Urinary bladder (tissue), 4 donors: Measurements from ENCODE around the gene ST6GALNAC3. TPM values are rescaled to one million over a fixed set of nuclear protein-coding genes. Genes with fewer than 3 reads are reported as not detected.

Experiments used
- DNase-seq: peaks from one replicate; pipeline ENCODE4 v3.0.0-alpha.2; 2015; ENCODE audit errors: extremely low spot score
- H3K27ac ChIP-seq: one replicate; pipeline ENCODE4 v1.5.1; 2013; ENCODE audit warnings: low read depth, mild to moderate bottlenecking, moderate library complexity
- H3K36me3 ChIP-seq: one replicate; pipeline ENCODE4 v1.6.1; 2013; ENCODE audit warnings: mild to moderate bottlenecking, moderate library complexity; ENCODE audit not compliant: insufficient read depth
- H3K4me1 ChIP-seq: one replicate; pipeline ENCODE4 v1.6.1; 2013; ENCODE audit warnings: mild to moderate bottlenecking, moderate library complexity; ENCODE audit not compliant: insufficient read depth
- H3K4me3 ChIP-seq: one replicate; pipeline ENCODE4 v1.5.1; 2013; ENCODE audit warnings: low read depth, low read length
- WGBS: extraction: QIAGEN DNeasy Blood & Tissue Kit; methylation state at CpG from one replicate; pipeline ENCODE4 v1.1.7; 2013; 5-methylcytosine and 5-hydroxymethylcytosine counted together
- polyA plus RNA-seq: library from polyadenylated mRNA; stranded (reverse); fragments of 200-250 nt; gene quantifications from one replicate; pipeline ENCODE4 v1.2.3, GENCODE V29; 2013
- total RNA-seq: library from RNA; depleted of rRNA; stranded (reverse); fragments of >200 nt; gene quantifications from one replicate; pipeline ENCODE4 v1.2.3, GENCODE V29; 2014
- donor health status: healthy with polysubstance abuse.
- donor health status: healthy.

The ST6GALNAC3 gene
- total and polyA plus RNA-seq, 2 donors, result 5.1 to 39.1 TPM

DNA sequence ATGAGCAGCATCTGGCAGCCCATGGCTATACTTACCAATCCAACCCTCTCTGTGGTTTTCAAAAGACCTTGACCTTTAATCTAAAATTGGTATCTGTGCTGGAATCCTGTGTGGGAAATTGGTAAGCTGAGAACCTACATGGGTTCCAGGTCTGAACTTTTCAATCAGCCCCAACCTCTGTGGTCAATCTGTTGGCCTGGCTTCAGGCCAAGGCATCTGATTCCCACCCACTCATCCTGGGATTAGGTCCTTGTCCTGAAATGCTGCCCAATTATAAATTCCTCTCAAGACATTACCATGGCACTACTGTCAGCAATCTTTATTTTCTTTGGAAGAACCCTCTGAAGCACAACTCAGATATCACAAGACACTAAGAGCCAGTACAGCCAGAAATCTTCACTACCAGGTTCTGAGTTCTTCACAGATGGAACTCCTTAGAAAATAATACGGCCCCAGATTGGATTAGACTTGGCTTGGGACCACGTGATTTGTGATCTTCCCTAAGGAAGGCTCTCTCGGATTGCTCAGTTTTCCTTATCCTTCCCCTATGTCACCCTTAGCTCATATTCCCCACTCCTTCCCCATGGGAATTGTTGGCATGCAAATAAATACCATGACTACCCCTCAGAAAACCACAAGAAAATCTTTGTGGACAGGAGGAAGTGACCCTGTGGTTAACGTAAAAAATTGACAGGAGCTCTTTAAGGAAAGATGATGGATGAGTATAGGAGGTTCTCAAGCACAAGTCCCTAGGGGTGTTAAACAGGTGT is 584.8 kb downstream of the ST6GALNAC3 start:
- Histone ChIP-seq H3K27ac (no peak overlapping the region), H3K4me3 (no peak overlapping the region), H3K4me1 (no peaks in the 10 kb centered on the region), H3K36me3 (no peaks in the 10 kb centered on the region)
- 62% methylated on average over 4 of the region's 4 CpGs for WGBS
- DNase-seq, result no peak

DNA sequence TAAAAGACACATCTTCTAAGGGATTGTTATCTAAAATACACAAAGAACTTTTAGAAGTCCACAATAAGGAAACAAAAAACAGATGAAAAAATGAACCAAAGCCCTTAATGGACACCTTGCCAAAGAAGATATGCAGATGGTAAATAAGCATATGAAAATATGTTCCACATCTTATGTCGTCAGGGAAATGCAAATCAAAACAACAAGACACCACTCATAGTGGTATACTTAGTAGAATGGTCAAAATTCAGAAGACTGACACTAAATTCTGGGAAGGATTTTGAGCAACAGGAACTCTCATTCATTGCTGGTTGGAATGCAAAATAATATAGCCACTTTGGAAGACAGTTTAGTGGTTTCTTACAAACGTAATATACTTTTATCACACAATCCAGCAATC is 587.0 kb downstream of the ST6GALNAC3 start:
- DNase-seq, result no peak
- H3K4me3 ChIP-seq, result no peak overlapping the region
- H3K27ac ChIP-seq, result no peak overlapping the region
- 72% methylated on average over 2 of the region's 2 CpGs for WGBS
- H3K4me1 ChIP-seq, result no peaks in the 10 kb centered on the region
- H3K36me3 ChIP-seq, result no peaks in the 10 kb centered on the region

DNA sequence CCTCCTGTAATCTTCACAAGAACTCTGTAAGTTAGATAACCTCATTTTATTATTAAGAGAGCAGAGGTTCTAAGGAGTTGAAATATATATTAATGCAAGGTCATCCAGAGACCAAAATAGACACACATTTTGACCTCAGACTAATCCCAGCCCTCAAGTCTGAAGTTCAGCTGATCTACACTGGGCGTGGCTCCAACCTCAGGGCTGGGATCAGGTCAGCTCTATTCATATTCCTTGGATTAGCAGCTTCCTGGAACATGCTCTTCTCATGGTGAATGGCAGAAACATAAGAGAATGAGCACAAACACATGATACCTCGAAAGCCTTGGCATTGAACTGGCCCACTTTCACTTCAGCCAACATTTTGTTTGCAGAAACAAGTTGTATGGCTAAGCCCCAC is 592.0 kb downstream of the ST6GALNAC3 start:
- H3K4me3 ChIP-seq, result no peak overlapping the region
- 55% methylated on average over 2 of the region's 2 CpGs for WGBS
- no peaks in the 10 kb centered on the region for H3K36me3 ChIP-seq
- H3K27ac ChIP-seq, result no peak overlapping the region
- no peaks in the 10 kb centered on the region for H3K4me1 ChIP-seq
- DNase-seq, result no peak

DNA sequence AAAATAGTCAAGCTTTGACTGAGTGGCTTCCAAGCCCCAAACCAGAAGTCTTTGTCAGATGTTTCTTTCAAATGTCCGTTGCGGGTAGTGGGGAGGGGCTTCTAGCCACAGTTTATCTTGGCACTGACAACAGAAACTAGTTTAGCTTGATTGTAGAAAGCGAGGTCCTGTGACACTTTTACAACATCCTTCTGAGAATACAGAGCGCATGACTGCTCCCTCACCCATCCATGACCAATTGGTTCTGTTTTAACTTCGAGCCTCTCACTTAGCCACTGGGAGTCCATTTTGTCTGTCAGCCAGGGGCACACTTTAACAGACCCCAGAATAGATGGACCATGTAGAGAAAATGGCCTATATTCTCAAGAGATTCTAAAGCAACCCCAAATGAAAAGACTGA is 593.5 kb downstream of the ST6GALNAC3 start:
- H3K27ac ChIP-seq, result no peak overlapping the region
- H3K36me3 ChIP-seq, result no peaks in the 10 kb centered on the region
- no peak overlapping the region for H3K4me3 ChIP-seq
- WGBS, result 36% methylated on average over 5 of the region's 5 CpGs
- DNase-seq, result no peak
- H3K4me1 ChIP-seq, result no peaks in the 10 kb centered on the region

DNA sequence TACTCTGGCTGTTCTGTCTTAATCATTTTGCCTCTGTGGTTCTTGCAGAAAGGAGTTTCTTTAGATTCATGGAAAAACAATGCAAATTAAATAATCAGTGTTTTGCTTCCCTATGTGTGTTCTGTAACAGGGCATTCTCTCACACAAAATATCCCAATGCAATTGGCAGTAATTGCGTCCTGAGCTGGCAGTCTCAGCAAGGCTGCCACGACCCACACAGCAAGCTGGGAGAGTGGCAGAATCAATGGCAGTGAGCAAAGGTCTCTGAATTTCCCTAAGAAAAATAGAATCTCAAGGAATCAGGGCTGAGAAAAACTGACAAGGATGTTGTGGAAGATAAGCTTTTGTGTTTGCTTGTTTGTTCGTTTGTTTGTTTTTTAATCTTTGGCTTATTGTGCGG is 594.6 kb downstream of the ST6GALNAC3 start:
- no peaks in the 10 kb centered on the region for H3K36me3 ChIP-seq
- no peak overlapping the region for H3K4me3 ChIP-seq
- DNase-seq, result no peak
- no peak overlapping the region for H3K27ac ChIP-seq
- WGBS, result 65% methylated on average over 4 of the region's 4 CpGs
- no peaks in the 10 kb centered on the region for H3K4me1 ChIP-seq

DNA sequence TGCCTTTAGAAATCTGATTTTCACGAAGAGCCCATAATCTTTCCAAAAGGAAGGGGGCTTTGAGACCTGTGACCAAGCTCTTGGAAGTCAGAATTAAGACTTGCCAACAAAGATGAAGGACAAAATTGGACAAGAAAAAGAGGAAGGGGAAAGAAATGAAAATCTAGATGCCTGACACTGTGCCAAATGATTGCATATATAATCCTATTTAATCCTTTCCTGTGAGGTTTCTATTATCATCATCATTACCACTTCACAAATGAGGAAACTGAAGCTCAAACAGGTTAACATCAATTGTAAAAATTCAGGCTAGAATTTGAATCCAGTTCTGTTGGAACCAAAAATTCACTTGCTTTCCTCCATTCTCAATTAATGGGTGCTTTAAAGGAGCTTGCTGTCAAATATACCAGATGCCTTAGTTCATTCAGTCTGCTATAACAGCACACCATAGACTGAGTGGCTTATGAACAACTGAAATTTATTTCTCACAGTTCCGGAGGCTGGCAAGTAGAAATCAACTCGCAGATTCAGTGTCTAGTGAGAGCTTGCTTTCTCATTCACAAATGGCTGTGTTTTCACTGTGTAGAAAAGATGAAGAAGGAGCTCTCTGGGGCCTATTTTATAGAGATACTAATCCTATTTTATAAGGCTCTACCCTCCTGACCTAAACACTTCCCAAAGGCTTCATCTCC is 595.2 kb downstream of the ST6GALNAC3 start:
- Histone ChIP-seq H3K27ac (no peak overlapping the region), H3K4me1 (no peaks in the 10 kb centered on the region), H3K36me3 (no peaks in the 10 kb centered on the region), H3K4me3 (no peak overlapping the region)
- WGBS, result 93% methylated on average over 3 of the region's 3 CpGs
- no peak for DNase-seq

DNA sequence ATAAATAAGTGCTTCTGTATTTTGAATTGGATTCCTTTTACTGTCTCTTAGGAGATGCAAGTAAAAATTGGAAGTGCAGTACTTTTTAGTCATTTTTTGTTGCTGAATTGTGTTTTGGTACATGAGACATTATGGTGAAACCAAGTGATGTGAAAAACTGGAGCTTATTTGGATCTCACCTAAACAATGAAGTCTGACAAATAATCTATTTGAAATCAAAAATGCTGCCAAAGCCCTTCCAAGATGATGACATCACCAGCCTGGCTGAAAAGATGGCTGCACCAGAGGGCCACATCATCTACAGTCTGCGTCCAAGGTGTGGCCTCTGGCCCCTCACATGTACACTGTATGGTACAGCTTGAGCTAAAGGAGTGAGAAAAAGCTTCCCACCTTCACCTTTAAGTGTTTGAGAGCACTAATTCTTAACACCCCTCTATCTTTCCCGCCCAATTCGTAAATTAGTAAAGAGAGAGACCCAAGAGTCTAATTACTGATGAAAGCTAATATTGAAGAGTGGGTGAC is 600.2 kb downstream of the ST6GALNAC3 start:
- WGBS, result 95% methylated on average over 3 of the region's 3 CpGs
- Histone ChIP-seq H3K27ac (no peak overlapping the region), H3K4me3 (no peak overlapping the region), H3K4me1 (no peaks in the 10 kb centered on the region), H3K36me3 (no peaks in the 10 kb centered on the region)
- no peak for DNase-seq

DNA sequence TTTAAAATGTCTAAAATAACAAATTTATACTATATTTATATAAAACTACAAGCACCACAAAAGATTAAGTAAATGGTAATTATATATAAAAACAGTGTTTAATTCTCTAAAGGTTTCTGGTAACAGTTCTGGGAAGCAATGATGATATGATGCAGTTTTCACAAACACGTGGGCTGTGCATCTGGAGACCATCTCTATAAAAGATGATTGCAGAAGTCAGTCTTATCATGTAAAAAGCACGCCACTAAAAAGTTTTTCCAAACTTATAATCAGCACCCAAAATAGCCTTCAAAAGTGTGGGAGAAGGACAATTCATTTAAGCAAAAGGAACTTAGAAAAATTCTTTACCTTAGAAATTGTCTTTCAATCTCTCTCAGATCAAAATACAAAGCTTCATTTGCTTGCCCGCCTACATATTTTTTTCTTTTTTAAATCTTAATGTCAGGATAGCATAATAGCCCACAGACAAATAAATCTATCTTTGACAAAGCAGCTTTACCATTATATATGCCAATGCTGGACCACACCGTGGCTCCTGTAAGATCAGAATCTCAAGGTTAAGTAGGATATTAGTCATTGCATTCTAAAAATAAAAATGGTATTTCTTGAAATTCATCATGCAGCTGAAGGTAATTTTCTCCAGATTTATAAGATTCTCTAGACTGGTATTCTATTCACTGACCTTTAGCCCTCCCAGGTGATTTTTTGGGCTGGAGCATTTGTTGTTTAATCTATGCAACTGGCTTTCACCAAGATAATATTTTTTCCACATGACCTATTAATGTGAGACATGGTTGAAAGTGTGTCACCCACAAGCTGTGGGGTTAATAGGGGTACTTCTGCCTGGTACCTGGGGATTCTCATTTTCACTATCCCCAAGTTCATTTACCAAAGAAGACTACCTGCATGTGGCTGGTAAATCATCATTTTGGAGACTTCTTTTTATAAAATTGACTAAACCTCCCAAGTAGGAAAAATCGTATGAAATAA is 603.2 kb downstream of the ST6GALNAC3 start:
- DNase-seq, result no peak
- no peaks in the 10 kb centered on the region for H3K4me1 ChIP-seq
- no peaks in the 10 kb centered on the region for H3K36me3 ChIP-seq
- H3K27ac ChIP-seq, result no peak overlapping the region
- 53% methylated on average over 5 of the region's 5 CpGs for WGBS
- no peak overlapping the region for H3K4me3 ChIP-seq

DNA sequence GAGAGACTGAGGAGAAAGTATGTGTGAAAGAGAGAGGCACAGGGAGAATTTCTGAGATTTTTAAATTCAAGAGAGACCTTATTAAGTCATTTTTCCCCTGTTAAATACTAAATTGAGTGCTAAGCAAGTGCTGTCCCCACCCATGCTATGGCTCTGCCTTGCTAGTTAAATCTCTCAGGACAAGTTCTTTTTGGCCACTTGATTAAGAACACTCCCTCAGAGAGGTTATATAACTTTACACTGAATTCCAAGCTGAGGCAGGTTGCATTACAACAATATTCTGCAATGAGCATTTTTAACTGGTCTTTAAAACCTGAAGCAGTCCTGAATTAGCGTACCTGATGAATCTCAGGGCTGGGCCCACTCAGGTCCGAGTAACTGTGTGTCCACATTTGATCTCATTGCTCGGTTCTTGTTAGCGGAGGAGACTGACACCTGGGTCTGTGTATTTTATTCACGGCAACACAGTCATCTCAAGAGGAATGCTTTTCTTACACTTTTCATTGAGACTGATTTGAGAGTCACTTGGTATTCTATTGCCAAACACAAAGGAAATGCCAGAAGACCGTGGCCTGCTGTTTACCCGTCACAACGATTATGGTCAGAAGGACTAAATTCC is 605.1 kb downstream of the ST6GALNAC3 start:
- no peak overlapping the region for H3K4me3 ChIP-seq
- 91% methylated on average over 8 of the region's 8 CpGs for WGBS
- H3K4me1 ChIP-seq, result no peaks in the 10 kb centered on the region
- H3K27ac ChIP-seq, result no peak overlapping the region
- H3K36me3 ChIP-seq, result no peaks in the 10 kb centered on the region
- no peak for DNase-seq

DNA sequence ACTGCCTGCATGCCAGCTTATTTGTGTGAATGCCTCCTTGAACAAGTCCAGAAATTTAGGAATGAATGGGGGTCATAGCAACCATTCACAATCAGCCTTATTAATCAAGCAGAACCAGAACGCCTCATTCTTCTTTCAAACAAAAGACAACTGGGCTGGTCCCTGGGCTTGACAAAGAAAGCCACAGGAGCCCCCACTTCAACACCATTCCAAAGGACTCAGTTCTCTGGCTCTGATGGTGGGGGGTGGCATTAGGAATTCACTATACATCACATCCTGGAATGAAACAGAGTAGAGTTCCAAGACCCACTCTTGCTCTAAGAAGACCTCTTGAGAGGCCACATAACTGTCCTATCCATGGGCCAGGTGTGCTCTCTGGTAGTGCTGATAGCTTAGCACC is 606.1 kb downstream of the ST6GALNAC3 start:
- no peak overlapping the region for H3K4me3 ChIP-seq
- no peak for DNase-seq
- H3K4me1 ChIP-seq, result no peaks in the 10 kb centered on the region
- no peak overlapping the region for H3K27ac ChIP-seq
- 93% methylated on average over 1 of the region's 1 CpG for WGBS
- no peaks in the 10 kb centered on the region for H3K36me3 ChIP-seq

DNA sequence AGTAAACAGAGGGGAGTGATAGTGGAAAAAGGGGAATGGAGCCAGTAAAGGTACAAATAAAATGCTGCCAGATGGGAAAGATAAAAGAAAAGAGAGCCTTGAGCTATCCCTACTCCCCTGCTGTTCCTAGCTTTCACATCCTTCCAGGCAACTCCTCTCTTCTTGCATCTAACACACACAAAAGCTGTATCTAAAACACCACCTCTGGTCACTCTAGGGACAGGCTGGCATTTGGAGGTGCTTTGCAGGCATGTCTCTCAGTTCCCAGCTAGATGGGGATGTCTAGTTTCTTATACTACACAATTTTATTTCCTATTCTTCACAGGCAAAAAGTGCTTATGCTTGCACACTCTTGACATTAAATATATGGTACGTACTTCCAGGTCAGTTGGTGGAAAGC is 607.6 kb downstream of the ST6GALNAC3 start:
- WGBS, result 95% methylated on average over 1 of the region's 1 CpG
- H3K36me3 ChIP-seq, result no peaks in the 10 kb centered on the region
- no peak overlapping the region for H3K27ac ChIP-seq
- DNase-seq, result no peak
- no peaks in the 10 kb centered on the region for H3K4me1 ChIP-seq
- no peak overlapping the region for H3K4me3 ChIP-seq
